IPS DF 4.7 (cell line): ENCODE measurements around the gene SCRN1.

ENCODE experiments used
- DNase-seq: peaks from one replicate; pipeline ENCODE4 v3.0.0-alpha.2; 2013; ENCODE audit warnings: low spot score; ENCODE audit errors: extremely low read depth

The SCRN1 gene

DNA sequence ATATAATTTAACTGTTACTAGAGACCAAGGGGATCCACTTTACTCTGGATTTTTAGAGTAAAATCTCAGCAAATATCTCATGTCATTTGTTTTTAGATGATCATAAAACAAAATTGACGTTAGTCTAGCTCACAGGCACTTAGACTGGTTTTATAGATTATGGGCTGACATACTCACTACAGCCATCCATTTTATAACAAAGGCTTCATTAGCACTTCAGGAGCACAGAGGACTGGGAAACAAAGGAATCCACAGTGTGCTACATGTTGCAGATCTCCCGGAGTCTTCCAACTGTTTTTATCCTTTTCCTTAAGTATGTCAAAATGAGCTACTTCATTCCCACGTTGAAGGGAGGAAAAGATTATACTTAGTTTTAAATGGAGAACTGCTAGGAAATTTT is 15.9 kb upstream of the SCRN1 start:
- no peak for DNase-seq

DNA sequence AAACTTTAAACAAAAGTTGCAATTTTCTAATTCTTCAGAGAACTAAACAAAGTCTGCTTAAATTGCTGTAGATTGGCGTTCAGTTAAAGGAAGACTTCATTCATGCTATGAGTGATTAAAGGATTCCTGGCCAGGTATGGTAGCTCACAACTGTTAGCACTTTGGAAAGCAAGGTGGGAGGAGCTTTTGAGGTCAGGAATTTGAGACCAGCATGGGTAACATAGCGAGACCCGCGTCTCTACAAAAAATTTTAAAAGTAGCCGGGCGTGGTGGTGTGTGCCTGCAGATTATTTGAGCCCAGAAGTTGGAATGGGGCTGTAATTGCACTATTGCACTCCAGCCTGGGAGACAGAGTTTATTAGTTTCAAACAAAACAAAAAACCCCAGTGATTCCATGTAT is 13.5 kb upstream of the SCRN1 start:
- no peak for DNase-seq

DNA sequence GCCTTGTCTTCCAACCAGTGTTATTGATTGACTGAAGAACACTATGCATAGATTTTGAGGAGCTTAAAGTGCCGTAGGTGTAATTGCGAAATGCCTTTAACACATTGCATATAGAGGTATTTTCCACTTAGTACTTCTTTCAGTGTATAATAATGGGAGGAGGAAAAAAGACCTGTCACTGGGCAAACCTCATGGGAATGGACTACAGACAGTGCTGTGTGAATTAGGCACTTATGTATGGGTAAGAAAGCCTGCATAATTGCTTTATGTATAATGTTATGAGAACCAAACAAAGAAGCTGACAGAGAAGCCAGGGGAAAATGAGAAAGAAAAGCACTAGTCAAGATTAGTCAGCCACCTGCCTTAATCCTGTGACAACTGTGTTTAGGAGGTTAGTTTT is 12.4 kb upstream of the SCRN1 start:
- no peak for DNase-seq

DNA sequence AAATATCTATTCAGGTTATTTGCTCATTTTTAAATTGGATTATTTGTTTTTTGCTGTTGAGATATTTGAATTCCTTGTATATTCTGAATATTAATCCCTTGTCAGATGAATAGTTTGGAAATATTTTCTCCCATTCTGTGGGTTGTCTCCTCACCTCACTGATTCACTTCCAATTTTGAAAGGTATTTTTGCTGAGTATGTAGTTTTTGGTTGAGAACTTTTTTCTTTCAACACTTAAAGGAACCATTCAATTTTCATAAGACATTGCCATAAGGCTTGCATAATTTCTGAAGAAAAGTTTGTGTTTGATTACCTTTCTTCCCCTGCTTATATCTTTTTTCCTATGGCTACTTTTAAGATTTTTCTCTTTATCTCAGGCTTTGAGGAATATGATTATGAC is 8.9 kb upstream of the SCRN1 start:
- no peak for DNase-seq

DNA sequence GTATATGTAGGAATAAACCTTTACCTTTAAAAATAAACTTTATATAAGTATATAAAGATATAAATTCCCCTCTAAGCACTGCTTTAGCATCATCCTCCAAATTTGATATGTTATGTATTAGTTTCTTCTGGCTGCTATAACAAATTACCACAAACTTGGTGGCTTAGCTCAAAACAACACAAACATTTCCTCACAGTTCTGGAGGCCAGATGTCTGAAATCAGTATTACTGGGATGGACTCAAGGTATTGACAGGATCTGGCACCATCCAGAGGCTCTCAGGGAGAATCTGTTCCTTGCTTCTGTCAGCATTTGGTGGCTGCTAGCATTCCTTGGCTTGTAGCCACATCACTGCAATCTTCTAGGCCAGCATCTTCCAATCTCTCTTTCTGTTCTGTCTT is 6.7 kb upstream of the SCRN1 start:
- no peak for DNase-seq

DNA sequence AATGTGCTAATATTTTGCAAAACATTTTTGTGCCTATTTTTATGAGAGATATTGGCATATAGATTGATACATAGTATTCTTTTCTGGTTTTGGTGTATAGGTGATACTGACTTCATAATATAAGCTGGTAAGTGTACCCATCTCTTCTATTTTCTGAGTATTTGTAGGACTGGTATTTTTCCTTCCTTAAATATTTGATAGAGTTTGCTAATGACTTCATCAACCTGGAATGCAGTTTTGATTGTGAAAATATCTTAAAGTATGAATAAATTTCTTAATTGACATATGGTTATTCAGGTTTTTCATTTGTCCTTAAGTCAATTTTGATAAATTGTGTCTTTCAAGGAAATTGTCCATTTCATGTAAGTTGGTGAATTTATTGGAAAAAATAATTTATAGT is 6.1 kb upstream of the SCRN1 start:
- DNase-seq: no peak

DNA sequence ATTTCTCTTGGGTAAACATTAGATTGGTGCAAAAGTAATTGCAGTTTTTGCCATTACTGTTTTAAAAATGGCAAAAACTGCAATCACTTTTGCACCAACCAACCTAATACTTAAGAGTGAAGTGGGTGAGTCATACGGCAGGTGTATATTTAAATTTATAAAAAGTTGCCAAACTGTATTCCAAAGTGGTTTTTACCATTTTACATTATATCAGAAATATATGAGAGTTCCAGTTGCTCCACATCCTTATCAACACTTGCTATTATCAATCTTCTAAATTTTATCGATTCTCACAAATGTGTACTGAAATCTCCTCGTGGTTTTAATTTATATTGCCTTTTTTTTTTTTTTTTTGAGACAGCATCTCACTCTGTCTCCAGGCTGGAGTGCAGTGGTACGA is 3.5 kb upstream of the SCRN1 start:
- no peak for DNase-seq

DNA sequence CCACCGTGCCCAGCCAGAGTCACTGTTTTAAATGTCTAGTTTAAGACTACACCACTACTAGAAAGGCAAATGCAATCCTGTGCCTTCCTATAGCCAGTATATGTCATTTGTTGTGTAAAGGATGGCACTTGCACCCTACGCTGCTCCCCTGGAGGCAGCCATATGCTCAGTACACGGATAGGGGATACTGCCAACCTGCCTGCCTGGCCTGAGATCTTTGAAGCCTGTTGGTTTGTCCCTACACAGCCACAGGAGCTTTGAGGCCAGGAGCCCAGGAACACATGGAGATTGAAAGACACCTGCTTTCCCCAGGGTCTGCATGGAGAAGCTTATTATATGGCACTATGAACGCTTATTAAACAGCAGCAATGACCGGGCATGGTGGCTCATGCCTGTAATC is 2.3 kb upstream of the SCRN1 start:
- DNase-seq: no peak

DNA sequence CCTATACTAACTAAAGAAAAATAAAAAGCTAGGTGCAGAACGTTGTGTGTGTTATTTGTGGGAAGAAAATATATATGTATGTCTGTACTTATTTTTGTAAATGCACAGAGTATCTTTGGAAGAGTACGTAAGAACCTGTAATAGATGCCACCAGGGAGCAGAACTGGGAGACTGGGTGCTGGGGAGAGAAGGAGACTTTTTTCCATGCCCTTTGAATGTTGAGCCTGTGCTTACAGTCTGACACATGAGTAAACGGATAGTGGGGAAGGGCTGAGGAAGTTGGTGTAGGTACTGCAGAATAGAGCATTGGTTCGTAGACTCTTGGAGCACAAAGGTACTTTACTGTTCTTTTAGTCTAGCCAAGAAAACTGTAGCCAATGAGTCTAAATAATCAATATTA is 1.3 kb upstream of the SCRN1 start:
- DNase-seq: no peak

DNA sequence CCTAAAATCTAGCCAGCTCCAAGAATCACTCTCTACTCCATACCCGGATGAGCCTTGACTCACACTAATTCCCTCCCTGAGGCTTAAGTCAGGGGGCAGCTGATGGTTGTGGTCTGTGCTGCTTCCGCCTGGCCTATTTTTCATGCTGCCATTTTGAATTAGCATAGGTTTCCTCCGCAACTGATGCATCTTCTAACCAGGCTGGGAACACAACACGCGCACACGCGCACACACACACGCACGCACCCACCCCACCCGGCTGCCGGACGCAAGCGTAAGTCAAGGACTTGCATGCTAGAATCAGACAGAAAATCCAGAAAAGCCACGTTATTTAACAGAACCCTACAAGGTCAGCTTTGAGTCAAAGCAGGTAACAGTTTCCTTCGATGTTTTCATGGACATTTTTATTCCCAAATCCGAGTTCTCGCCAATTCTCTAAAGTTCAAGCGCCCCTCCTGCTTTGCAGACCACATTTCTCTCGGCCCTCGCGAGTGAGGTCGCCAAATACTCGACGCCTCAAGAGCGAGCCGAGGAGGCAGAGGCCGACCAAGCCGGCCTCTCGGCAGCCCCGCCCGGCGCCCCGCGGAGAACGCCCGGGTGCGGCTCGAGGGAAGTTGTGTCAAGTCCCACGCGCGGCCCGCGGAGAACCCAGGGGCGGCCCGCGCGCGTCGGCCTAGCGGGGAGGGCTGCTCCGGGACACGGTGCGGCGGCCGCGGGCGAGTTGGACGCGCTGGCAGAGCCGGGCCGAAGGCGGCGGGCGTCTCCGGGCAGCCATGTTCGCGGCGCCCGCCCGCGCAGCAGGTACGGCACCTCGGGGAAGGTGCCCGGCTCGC is 961 bp downstream of the SCRN1 start:
- DNase-seq: peak; percentile 38

DNA sequence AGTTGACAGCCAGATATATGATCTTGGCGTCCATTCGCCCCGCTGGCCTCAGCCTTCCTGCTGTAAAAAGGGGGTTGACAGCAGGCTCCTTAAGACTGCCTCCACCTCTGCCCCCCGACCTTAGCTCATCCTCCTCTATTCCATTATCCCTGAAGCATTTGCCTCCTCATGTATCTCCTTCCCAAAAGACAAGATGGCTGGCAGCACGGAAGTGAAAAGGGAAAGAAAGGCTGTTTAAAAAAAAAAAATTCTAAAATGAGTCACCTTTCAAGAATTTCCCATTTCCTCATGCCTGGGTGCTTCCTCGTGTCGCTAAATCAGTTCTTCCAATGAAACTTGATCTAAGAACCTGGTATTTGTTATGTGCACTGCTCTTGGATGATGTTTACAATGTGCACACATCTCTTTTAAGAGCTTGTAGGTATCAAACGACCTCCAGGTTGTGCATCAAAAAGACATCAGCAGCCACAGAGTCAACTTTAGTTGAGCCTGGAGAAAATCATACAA is 1.7 kb downstream of the SCRN1 start:
- peak; percentile 19 for DNase-seq

DNA sequence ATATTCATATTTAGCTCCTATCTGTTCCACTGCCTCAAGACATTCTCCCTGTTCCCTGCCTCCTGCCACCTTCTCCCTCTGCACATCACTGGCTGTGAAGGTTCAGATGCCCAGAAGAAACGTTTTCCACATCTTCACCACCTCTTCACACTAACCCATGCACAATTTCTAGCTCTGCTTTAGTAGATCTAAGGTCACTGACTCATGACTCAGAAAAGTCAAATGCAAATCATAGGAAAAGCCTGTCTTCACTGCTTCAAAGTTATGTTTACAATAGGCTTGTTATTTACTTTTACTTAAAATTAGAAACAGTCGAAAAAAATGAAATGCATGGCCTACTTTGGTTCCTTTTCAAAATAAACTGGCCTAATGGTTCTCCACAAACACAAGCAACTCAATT is 2.5 kb downstream of the SCRN1 start:
- DNase-seq: no peak

DNA sequence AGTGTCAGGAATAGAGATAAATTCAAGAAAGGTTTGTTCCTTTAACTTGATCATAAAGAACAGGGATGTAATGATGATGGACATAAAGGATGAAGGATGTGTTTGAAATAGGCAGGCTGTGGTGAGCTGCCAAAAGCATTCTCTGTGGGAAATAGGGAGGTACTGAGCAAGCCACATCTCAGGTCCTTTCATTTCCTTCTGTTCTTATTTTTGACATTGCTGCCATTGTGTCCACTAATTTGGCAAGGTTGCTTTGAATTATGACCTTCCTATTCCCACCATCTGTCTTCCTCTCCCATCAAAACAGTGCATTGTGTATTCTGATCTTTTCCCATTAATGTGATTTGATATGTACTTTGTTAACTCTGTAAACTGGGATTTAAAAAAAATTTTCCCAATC is 9.4 kb downstream of the SCRN1 start:
- DNase-seq: no peak

DNA sequence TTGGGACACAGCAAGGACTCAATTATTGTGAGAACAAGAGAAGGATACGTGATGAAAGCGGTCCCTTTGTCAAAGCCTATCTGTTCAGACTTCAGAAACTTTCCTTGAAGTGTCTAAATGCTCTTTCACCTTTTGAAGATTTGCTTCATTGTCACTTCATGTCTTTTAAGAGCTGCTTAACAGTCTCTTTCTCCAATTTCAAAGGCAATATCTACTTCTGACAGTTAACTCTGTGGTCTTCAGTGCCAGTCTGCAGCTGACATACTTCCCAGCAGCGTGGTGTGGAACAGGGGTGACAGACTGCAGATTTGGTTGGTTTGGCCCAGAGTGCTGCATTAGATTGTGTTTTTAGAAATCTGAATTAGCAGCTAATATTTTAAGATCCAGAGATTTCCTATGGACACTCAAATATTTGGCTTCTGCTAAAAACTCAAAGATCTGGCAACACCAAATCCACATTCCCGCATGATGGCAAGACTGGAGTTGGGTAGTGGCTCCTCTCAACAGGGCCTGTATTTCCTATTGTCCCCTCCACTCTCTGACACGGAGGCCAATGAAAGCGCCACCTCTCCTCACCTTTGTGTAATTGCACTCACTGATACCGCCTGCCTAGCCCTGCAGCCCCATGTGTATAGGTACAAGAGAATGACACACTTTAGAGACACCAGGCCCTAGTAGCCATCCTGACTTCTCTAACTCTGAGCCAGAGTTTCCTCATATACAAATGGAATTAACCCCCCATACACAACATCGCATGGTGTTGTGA is 11.5 kb downstream of the SCRN1 start:
- DNase-seq: peak; percentile 60

DNA sequence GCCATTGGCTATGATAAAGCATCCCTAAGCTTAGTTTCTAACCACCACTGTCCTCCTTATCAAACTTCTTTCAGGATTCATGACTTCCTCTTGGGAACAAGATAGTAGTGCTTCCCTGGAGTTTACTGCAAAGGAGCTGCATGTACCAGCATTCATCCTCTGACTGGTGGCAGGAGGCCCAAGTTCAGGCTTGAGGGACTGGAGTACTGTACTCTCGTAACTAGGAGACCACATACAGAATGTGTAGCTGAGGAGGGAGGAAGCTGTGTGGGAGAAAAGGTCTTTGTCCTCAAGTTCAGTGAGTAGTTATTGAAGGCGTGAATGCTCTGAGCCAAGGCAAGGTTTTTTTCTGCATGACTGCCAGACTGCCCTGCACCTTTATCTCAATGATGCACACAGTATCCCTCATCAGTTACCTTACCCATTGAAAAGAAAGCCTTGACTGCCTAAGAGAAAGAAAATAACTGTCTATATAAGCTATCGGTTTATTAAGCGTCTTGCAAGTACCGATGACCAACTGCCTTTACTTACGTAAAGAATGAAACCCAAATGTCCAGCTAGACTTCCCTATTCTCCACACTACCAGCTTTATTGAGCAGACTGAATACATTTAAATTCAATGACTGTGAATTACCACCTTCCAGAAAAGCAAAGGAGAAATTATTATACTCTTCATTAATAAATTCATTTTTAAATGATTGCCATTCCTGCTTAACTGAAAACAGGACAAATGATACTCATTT is 12.8 kb downstream of the SCRN1 start:
- no peak for DNase-seq

DNA sequence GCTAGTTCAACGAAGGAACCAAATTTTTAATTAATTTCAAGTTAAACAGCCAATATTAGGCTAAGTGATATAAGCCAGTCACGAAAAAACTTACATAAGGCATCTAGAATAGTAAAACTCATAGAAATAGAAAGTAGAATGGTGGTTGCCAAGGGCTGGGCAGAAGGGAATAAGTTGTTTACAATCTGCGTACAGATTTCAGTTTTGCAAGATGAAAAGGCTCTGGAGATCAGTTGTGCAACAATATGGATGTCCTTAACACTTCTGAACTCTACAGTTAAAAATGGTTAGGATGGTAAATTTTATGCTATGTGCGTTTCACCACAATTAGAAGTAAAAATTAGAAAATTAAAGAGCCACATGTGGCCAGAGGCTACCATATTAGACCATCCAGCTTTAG is 13.3 kb downstream of the SCRN1 start:
- no peak for DNase-seq

DNA sequence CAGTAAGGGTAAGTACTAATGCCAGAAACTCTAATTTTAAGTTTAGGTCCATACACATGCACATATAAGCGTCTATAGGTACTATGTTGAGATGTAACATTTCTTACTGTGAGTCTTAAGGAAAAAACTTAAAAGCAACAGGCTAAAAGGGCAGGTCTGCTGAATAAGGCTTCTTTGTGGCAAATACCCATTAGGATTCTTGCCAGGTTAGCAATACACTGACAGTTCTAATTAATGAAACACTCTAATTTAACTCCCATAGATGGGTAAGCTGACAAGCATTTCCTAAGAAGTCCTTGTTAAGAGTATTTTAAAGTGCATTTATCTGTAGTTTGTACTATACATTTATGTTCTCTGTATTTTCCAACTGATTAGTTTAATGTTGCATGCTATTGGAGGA is 14.0 kb downstream of the SCRN1 start:
- no peak for DNase-seq

DNA sequence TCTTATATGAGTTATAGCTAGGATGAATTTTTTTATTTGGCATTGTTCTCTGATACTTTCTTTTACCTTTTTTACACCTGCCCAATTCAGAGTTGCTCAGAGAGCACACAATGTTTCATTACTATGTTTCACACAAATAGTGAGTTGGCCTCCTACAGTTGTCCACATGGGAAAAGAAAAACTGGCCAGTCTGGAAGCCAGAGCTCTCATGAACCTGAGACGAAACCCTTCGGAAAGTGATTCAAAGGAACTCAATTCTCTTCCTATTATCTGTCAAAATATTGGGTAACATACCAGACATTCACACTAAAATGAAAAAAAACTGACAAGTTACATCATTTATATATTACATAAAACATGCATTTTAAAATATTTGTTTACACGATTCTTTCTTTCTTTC is 15.3 kb downstream of the SCRN1 start:
- DNase-seq: no peak

DNA sequence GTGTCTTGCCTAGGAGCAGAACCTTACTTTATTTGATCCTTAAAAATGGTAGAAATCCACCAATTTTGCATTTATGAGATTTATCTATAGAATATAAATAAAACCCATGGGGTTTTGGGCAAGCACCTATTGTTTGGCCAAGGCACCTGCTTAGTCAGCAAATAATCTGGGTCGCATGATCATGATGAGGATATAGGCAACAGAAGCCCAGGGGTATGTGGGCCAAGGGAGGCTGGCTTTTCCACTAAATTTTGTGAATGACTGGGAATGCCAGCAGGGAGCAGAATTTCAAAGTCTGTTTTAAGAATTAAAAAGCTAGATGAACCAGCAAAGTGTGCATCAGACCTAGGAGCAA is 17.3 kb downstream of the SCRN1 start:
- no peak for DNase-seq

DNA sequence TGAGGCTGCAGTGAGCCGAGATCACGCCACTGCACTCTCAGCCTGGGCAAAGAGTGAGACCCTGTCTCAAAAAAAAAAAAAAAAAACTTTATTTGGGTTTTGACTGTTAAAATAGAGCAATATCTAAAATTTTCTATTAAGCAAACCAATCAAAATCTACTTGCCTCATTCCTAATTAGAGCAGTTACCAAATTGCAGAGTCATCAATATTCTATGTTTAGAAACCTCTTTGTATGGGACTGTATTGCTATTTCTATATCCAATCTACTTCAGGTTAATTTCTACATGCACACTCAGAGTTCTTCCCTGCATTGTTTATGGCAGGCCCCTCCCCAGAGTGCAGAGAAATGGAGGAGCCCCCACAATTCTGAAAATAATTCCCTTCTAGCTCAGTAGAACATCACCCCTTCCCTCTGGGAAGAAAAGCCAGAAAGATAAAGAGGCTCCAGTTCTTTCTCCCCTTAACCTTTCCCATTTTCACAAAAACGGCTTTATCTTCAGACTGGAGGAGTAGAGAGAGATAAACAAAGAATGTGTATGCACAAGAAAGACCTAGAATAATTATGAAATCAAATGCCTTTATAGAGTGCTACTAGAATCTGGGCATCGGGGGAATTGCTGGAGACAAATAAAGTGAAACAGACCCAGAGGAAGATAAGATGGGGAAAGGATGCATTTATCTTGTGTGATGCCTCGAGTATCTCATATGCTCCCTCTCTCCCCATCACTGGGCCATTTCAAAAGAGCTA is 17.9 kb downstream of the SCRN1 start:
- DNase-seq: no peak

DNA sequence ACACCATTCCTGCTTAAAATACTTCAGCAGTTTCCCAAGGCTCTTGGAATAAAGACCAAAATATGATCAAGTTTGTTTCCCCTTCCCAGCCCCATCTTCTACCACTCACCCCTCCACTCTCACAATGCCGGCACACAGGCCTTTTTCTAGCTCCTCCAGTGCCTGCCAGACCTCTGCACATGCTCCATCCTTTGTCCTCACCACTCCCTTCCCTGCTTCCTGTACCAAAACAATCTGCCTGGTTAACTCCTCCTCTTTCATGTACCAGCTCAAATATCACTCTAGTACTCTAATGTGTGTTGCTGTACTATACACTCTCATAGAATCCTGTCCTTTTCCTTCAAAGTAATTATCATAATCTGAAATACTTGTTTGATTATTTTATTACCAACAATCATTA is 19.4 kb downstream of the SCRN1 start:
- no peak for DNase-seq
